ENCODE measurements around the gene ZIC5. TPM values are rescaled to one million over a fixed set of nuclear protein-coding genes. Genes with fewer than 3 reads are reported as not detected.

ZIC5 gene
- total RNA-seq, 1 donor from 2014 or later: not detected

GRCh38 chr13:99996381-99996973 lies 24.9 kb upstream of the ZIC5 start:
- H3K4me3 ChIP-seq (ENCODE audit: low read depth, low read length): no peak overlapping the region
- no peak for DNase-seq (ENCODE audit: low read depth)
- peaks cover 64% of the 10 kb centered on the region for H3K27me3 ChIP-seq (ENCODE audit: control insufficient read depth, insufficient read depth, low read length)
- TF ChIP-seq, protein P1, sequence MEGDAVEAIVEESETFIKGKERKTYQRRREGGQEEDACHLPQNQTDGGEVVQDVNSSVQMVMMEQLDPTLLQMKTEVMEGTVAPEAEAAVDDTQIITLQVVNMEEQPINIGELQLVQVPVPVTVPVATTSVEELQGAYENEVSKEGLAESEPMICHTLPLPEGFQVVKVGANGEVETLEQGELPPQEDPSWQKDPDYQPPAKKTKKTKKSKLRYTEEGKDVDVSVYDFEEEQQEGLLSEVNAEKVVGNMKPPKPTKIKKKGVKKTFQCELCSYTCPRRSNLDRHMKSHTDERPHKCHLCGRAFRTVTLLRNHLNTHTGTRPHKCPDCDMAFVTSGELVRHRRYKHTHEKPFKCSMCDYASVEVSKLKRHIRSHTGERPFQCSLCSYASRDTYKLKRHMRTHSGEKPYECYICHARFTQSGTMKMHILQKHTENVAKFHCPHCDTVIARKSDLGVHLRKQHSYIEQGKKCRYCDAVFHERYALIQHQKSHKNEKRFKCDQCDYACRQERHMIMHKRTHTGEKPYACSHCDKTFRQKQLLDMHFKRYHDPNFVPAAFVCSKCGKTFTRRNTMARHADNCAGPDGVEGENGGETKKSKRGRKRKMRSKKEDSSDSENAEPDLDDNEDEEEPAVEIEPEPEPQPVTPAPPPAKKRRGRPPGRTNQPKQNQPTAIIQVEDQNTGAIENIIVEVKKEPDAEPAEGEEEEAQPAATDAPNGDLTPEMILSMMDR (IDR thresholded peaks at IDR 0.05; ENCODE audit: insufficient read depth, low read length, poor library complexity, severe bottlenecking): no peak
- H3K36me3 ChIP-seq (ENCODE audit: control insufficient read depth, insufficient read depth, low read length): no peaks in the 10 kb centered on the region

GRCh38 chr13:99995589-99996380 lies 24.2 kb upstream of the ZIC5 start:
- DNase-seq (ENCODE audit: low read depth): no peak
- Histone ChIP-seq H3K36me3 (ENCODE audit: control insufficient read depth, insufficient read depth, low read length) (no peaks in the 10 kb centered on the region), H3K4me3 (ENCODE audit: low read depth, low read length) (no peak overlapping the region), H3K27me3 (ENCODE audit: control insufficient read depth, insufficient read depth, low read length) (peaks cover 71% of the 10 kb centered on the region)
- TF ChIP-seq, protein P1 (IDR thresholded peaks at IDR 0.05; ENCODE audit: insufficient read depth, low read length, poor library complexity, severe bottlenecking): no peak

GRCh38 chr13:99995104-99995588 lies 23.6 kb upstream of the ZIC5 start:
- H3K4me3 ChIP-seq (ENCODE audit: low read depth, low read length): no peak overlapping the region
- TF ChIP-seq, protein P1 (IDR thresholded peaks at IDR 0.05; ENCODE audit: insufficient read depth, low read length, poor library complexity, severe bottlenecking): no peak
- no peak for DNase-seq (ENCODE audit: low read depth)

DNA sequence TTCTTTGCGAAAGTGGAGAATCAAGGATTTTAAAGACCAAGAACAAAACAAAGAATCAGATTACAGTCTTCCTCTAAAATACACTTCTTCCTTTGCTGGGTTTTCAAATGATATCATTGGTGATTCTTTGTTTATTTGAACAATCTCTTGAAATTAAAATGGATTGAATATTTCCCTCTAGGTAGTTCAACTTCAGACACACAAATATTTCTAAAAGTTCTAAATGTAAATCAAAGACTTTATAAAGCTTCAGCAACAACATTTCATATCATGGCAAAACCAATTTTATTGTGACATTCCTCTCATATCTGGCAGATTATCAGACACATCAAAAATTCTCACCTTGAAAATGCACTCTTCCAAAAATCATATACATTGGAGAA lies 23.1 kb upstream of the ZIC5 start:
- no peak for DNase-seq (ENCODE audit: low read depth)
- TF ChIP-seq, protein P1 (IDR thresholded peaks at IDR 0.05; ENCODE audit: insufficient read depth, low read length, poor library complexity, severe bottlenecking): no peak
- Histone ChIP-seq H3K4me3 (ENCODE audit: low read depth, low read length) (no peak overlapping the region), H3K27me3 (ENCODE audit: control insufficient read depth, insufficient read depth, low read length) (peaks cover 82% of the 10 kb centered on the region), H3K36me3 (ENCODE audit: control insufficient read depth, insufficient read depth, low read length) (no peaks in the 10 kb centered on the region)

More at GRCh38 chr13:99995104-99995588, 23.6 kb upstream of the ZIC5 start:
- Histone ChIP-seq H3K27me3 (ENCODE audit: control insufficient read depth, insufficient read depth, low read length) (peaks cover 77% of the 10 kb centered on the region), H3K36me3 (ENCODE audit: control insufficient read depth, insufficient read depth, low read length) (no peaks in the 10 kb centered on the region)

GRCh38 chr13:99993660-99994637 lies 22.4 kb upstream of the ZIC5 start:
- no peak for DNase-seq (ENCODE audit: low read depth)
- TF ChIP-seq, protein P1 (IDR thresholded peaks at IDR 0.05; ENCODE audit: insufficient read depth, low read length, poor library complexity, severe bottlenecking): no peak
- Histone ChIP-seq H3K36me3 (ENCODE audit: control insufficient read depth, insufficient read depth, low read length) (no peaks in the 10 kb centered on the region), H3K27me3 (ENCODE audit: control insufficient read depth, insufficient read depth, low read length) (peaks cover 88% of the 10 kb centered on the region), H3K4me3 (ENCODE audit: low read depth, low read length) (no peak overlapping the region)
